HG03064 (cell line): ENCODE data around the gene OCRL.

Experiments
- ATAC-seq: cut with Tn5 transposase; IDR thresholded peaks from one replicate; pipeline ENCODE4 v1.9.1; 2021; ENCODE audit warnings: low read depth; ENCODE audit not compliant: unreplicated experiment

OCRL gene

DNA sequence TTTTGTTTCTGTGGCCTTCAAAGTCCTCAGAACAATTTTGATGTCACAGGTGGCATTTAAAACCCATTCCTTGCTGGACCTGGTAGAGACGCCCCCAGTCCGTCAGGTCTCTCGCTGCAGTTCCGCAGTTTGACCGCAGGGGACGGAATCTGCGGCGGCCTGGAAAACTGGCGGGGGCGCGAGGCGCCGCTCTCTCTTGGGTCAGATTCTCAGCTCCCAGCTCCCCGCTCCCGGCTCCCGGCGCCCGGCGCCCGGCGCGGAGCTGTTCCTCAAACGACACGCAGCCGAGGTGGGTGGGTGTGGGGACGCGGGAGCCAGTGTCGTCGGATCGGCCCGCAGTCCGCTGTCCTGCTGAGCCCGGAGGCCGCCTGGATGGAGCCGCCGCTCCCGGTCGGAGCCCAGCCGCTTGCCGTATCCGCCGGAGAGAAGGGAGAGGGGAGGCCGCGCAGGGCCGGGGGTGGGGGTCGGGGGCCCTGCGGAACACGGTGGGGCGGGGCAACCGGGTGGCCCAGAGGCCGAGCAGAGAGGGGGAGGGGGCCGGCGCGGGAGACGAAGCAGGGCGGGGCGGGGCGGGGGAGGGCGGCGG is at the start of gene OCRL:
TSS of gene OCRL (plus strand) at position 192 of the 586 bp plus-strand sequence. CDS start at position 373, 181 bp downstream.
- ATAC-seq, result peak; percentile 98

DNA sequence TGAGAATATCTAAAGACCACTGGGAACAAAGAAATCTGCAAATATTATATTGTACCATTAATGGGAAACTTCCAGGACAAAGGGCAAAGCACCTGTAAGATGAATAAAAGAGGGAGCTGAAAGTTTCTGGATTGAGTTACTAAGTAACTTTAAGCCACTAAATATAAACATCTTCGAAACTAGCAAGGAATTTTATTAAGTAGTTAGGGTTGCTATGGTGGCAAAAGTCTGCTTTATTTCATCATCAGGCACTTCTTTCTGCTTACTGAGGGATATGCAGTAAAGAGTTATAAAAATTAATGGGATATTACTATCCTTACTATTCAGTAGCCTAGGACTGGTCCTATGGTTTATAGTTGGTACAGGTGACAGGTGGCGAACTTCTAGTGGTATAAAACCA is 49.7 kb upstream of the OCRL start:
- no peak for ATAC-seq

DNA sequence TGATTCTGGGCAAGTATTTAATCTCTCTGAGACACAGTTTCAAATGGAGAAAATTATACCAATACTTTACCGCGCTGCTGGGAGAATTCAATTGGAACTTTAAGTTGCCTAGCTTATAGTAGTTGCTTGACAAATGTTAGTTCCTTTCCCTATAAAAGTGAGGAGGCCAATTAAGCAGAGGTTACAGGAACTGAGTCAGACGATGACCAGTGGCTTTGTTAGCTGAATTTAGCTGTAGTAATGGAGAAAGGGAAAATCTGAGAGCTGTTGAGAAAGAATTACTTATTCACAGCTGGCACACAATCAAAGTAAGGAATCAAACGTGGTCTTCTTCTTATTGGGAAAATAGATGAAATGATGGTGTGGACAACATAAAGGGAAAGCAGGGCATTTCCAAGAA is 46.4 kb upstream of the OCRL start:
- no peak for ATAC-seq

DNA sequence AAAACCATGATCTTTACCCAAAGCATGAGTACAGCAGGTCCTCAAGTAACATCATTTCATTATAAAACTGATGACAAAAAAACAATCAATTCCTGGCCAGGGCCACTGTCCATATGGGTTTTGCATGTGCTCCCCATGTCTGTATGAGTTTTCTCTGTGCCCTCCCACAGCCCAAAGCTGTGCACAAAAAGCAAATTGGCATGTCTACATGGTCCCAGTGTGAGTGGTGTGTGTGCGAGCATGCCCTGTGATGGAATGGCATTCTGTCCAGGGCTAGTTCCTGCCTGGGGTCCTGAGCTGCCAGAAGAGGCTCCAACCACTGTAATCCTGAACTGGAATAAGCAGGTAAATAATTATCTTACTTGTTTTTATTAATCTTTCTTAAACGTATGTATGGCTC is 45.2 kb upstream of the OCRL start:
- ATAC-seq, result no peak

DNA sequence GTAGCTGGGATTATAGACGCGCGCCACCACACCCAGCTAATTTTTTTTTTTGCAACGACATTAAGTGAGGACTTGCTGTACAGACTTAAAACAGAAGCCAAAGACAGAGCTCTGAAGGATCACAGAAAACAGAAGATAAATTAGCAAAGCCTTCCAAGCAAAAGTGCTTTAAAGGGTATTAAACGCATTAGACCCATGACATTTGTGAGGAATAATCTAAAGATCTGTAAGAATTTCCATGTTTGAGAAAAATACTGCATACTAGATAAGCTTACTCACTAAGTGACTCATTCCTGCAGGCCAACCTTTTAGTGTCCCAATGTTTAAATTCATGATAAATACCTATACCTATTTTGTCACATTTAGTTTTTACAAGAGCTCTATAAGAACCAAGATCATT is 44.2 kb upstream of the OCRL start:
- no peak for ATAC-seq

DNA sequence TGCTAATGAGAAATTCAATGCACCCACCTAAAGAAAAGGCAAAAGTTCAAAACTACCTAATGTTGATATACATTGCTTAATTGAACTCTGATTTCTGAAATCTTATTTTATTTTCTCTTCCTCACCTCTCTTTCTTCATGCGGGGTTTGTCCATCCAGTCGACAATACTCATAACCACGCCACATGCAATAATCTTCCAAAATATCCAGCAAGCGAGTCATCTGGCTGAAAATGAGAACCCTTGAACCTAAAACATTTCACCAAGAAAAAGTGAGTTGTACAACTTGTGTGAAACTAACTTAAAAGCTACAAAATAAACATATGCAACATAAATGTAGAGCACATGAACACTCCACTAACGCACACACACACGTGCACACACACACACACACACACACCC is 43.4 kb upstream of the OCRL start:
- ATAC-seq, result no peak

DNA sequence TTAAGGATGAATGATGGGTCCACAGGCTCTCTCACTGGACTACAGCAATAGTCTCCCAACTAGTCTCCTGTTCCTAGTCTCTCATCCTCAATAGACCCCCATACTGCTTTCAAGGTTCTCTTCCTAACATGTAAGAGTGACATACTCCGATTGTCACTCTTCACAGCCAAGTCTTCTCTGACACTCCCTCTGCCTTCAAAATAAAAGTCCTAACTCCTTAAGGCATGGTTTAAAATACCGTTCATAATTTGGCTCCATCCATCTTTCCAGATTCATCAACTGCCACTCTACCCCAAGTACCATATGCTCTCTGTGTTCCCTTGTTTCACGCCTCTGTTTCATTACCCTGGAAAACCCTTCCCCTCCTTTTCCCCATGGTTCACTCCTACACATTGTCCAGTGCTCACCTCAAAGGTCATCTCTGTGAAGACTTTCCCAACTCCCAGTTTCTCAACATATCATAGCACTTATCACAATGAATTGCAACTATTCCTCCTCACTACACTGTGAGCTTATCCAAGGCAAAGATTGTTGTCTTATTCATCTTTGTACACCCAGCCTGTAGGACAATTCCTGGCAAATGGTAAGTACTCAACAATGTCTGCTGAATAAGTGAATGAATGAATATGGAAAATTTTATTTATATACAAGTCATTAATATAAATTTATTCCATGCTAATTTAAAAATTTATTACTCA is 42.8 kb upstream of the OCRL start:
- ATAC-seq, result no peak

DNA sequence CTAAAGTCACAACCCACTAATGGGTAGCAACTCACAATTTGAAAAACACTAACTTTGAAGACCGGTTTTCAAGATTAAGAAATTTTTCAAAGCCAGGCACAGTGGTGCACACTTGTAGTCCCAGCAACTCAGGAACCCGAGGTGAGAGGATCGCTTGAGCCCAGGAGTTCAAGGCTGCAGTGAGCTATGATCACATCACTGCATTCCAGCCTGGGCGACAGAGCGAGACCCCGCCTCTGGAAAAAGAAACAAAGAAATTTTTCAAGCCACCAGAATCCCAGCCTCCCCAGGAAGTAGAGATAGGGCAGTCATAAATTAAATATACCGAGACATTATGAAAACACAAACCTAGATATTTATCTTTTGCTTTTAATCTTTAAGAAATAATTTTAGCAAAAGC is 29.7 kb upstream of the OCRL start:
- ATAC-seq, result no peak

DNA sequence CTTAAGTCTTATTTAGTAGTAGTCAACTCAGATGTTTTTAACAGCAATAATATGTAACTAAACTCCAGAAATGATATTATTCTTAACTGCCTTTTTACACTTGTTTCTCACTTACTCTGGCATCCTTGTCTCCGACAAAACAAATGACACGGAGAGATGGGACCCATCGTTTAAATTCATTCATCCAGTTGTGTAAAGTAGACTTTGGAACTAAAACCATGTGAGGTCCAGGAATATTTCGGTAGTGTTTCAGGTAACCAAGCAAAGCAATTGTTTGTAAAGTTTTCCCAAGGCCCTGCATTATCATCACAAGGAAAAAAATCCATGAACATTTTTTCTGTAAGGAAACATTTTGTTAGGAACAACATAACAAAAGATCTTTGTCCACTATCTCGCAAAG is 28.4 kb upstream of the OCRL start:
- ATAC-seq, result no peak

DNA sequence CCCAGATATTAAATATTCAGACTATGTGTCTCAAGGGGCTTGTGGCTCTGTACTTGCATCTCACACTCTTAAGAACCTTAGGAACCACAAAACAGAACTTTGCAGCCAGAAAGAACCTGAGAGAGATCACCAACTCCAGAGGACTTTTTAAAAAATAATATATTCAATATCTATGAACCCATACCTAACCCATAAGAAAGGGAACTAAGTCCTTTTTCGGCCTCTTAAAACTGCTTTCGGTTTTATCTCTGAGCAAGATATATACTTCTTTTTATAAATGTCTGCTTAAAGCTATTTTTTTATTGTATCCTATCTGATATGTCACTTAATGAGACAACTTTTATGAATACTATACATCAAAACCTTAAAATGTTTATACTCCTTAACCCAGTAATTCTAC is 27.6 kb upstream of the OCRL start:
- no peak for ATAC-seq

DNA sequence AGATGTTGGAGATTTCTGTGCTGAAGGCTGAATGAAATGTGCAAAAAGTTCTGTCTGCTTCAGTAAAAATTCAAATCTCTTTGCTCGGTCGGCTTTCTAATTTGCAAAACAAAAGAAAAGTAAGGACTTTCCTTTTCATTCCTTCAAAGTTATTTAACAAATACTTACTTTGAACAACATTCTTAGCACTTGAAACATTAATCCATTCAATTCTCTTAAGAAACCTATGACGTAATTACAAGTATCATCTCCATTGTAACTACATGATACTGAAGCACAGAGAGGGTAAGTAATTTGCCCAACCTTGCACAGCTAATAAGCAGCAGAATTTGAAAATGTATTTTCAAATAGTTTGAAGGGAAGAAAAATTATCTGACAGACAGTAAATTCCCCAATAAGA is 23.7 kb upstream of the OCRL start:
- ATAC-seq, result no peak

DNA sequence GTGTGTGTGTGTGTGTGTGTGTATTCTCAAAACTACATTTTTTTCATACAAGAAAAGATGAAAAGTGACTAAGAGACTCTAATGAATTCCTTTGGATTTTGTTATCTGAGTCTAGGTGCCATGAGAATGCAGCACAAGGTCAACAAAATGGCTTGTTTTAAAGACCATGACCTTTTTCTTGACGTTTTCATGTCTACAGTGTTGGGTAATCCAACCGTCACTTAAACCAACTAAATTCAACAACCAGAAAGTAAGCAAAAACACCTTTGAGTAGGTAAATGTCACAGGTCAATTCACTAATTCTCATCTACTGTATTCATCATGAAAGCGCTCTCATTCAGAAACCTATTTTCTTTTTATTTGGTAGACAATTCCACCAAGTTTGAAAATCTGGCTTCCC is 19.9 kb upstream of the OCRL start:
- ATAC-seq, result no peak

DNA sequence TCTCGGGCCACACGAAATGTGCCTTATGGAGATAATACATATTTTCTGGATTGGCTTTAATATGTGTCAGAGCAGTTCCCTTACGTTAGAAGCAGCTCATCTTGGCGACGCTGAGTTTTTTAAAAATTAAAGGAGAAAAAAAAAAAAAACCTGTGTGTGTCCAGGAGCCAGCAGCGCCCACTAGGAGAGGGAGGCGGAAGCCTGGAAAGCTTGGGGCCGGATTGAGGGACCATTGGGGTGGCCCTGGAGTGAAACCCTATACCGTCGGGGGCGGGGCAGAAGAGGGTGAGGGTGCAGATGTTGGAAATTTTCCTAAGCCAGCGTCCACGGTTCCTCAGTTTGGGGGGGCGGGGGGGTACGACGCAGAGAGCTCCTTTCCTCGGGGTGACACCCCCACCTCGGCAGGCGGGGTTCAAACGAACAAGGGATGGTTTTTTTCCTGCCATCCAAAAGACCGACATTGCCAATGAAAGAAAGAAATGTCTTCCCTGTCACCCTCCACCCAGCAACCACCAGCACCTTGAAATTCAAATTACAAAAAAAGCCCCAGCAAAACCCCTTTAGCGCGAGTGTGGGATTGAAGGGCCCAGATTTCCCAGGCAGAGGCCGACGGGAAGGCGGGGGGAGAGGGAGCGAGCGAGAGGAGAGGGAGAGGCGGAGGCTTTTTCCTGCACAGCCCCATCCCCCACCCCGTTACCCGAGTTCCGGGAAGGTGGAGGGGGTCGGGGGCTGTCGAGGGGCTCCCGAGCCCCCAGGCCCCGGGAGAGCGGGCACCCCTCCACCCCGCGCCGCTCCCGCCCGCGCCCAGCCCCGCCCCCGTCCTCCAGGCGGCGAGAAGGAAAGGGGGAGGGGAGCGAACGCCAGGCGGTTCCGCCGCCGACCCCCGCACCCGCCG is 17.6 kb upstream of the OCRL start:
- no peak for ATAC-seq

DNA sequence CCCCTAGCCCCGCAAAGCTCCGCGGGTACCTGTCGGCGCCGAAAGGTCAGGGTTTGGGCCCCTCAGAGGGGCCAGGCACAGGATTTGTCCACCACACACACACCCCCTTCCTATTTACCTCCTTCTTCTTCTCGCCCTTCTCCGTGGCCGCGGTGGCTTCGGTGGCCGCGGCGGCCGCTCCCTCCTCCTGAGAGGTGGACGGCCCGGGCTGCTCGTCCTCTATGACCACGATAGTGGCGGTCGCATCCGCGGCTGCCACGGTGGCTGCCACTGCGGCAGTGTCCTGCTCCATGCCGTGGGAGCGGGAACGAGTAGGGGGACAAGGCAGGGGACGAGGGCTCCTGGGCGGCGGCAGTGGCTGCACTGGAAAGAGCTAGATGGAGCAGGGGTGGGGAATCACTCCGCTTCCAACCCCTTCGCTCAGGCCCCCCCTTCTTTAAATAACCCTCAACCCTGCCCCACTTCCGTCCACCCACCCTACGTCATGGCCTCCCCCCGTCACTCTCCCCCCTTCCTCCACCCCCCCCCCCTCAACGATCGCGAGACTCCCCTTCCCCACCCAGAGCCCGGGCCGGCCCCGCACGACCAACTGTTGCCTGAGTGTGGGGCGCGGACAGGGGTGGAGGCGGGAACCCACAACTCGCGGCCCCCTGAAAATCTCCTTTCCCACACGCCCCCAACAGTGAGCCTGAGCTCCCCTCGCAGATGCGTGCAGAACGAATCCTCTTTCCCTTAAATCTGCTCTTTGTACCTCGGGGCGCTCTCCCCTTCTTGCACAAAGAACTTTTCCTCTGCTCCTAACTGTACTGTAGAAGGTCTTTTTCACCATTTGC is 16.8 kb upstream of the OCRL start, which contains the start of gene SMARCA1:
TSS of gene SMARCA1 (minus strand) at position 412 of the 833 bp plus-strand sequence. CDS start at position 292, 120 bp downstream.
- no peak for ATAC-seq

DNA sequence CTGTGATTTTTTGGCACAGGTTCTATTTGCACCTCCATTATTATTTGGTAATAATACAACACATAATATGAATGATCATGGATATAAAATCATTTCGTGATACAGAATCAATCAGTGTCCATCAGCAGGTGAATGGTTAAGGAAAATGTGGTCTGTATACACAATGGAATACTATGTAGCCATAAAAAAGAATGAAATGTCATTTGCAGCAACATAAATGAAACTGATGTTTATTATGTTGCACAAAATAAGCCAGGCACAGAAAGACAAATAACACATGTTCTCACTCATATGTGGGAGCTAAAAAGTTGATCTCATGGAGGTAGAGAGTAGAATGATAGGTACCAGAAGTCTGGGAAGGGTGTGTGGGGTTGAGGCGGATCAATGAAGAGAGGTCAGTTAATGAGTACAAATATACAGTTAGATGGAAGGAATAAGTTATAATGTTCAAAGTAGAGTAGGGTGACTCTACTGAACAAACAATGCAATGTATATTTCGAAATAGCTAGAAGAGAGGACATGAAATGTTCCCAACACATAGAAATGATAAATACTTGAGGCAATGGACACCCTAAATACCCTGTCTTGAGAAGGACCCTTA is 15.7 kb upstream of the OCRL start:
- no peak for ATAC-seq

DNA sequence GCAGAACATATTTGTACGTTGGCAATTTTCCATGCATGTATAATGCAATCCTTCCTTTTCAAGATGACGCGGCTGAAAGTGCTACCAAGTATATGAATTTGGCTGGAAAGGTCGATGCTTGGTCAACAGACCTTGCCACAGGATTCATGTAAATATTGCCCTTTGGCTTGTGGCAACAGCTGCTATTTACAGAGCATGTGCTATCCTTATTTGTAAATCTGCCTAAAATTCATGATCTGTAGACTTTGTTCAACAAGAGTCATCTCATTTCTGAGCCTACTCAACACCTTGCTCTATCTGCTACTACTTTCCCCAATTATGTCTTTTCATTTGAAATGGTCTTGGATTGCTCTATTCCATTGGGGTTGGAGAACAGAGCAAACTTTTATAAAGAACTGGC is 14.9 kb upstream of the OCRL start:
- no peak for ATAC-seq

DNA sequence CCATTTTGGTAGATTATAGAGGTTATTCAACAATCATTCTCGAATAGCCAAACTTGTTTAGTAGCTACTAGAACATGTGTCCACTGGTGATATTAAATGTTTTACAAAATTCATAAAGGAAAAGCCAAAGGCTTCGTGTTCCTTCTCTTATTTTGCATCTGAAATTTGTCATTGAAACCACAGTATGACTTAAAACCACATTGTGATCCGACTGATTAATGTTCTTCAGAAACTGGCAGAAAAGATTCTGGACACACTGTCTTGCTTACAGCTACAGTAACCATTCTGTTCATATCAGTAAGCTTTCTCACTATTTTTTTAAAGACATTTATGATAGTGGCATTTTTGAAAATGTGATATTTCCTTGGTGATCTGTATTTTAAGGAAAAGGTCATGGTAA is 14.2 kb upstream of the OCRL start:
- no peak for ATAC-seq

DNA sequence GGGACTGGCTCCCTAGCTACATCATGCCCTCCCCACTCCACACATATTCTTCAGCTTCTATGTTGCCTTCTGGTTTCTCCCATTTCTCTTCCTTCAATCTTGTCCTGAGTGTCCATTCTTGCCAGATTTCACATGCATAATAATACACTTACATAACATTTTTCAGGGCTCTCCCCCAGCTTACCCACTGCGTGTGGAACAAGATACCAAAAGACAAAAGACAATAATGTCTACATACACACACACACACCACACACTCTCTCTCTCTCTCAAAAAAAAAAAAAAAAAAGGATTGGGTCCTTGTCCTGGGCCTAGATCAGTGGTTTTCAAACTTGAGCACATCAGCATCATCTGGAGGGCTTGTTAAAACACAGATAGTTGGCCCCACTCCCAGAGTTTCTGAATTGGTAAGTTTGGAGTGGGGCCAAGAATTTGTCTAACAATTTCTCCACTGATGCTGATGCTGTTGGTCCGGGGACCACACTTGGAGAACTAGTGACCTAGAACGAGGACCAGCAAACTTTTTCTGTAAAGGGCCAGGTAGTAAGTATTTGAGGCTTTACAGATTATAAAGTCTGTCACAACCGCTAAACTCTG is 10.3 kb upstream of the OCRL start:
- ATAC-seq, result no peak

DNA sequence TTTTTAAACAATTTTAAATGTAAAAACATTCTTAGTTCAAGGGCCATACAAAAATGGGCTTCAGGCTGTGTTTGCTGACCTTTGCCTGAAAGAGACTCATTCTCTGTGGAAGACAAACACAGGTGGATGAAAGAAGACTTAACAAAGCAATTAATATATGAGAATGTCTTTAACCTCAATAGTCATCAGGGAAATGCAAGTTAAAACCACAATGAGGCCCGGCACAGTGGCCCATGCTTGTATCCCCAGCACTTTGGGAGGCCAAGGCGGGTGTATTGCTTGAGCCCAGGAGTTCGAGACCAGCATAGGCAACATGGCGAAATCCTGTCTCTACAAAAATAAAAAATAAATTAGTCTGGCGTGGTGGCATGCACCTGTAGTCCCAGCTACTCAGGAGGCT is 9.6 kb upstream of the OCRL start:
- ATAC-seq, result no peak

DNA sequence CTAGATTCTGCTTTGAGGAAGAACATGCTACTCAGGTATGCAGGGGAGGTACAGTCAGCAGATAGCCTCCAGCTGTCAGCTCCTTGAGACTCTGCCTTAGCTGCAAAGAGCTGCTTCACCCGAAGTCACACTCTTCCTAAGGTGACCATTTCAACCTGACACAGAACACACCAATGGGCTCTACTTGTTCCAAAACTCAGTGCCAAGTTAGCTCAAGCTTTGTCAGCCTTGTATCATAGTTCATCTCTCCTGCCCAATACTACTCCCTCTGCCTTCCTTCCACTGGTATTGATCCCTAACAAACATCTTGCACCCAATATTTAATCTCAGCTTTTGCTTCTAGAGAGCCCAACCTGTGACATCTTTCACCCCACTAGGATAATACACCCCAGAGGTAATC is 8.9 kb upstream of the OCRL start:
- no peak for ATAC-seq
